Activated naive CD4-positive, alpha-beta T cell treated with anti-CD3 and anti-CD28 coated beads for 36 hours (primary cell): ENCODE data around the gene TRMT61A. TPM values are rescaled to one million over a fixed set of nuclear protein-coding genes. Genes with fewer than 3 reads are reported as not detected.

Experiments
- CTCF ChIA-PET: fragments of 350-600 bp; sonication (Branson Sonifier 250); formaldehyde crosslinking; loops from one replicate; lab custom pipeline; 2021; ENCODE audit warnings: antibody characterized with exemption; lab: Charles Lee
- DNase-seq: peaks from one replicate; pipeline ENCODE4 v3.0.0-alpha.2; 2020
- H3K27ac Mint-ChIP-seq: one replicate; pipeline ENCODE4 v1.8.0; 2021; ENCODE audit warnings: mild to moderate bottlenecking, mixed read lengths
- H3K27me3 Mint-ChIP-seq: one replicate; pipeline ENCODE4 v1.8.0; 2021; ENCODE audit warnings: low read depth, mixed read lengths
- H3K36me3 Mint-ChIP-seq: one replicate; pipeline ENCODE4 v1.8.0; 2021; ENCODE audit warnings: low read depth, mixed read lengths
- H3K4me1 Mint-ChIP-seq: one replicate; pipeline ENCODE4 v1.8.0; 2021; ENCODE audit warnings: low read depth, mixed read lengths
- H3K4me3 Mint-ChIP-seq: one replicate; pipeline ENCODE4 v1.8.0; 2021; ENCODE audit warnings: mild to moderate bottlenecking, moderate library complexity, mixed read lengths
- H3K9me3 Mint-ChIP-seq: one replicate; pipeline ENCODE4 v1.8.0; 2021; ENCODE audit warnings: mixed read lengths
- intact Hi-C: fragments of 100-400 bp; cut with micrococcal nuclease; formaldehyde crosslinking; loops from one replicate; pipeline ENCODE4 v1.15.1; 2023
- total RNA-seq, 2 experiments: library from RNA; stranded (reverse); gene quantifications; one replicate each; pipeline ENCODE4 v1.2.3, GENCODE V29; 2021

TRMT61A gene
- total RNA-seq, 2 experiments from 2014 or later = 6.6 to 6.7 TPM

DNA sequence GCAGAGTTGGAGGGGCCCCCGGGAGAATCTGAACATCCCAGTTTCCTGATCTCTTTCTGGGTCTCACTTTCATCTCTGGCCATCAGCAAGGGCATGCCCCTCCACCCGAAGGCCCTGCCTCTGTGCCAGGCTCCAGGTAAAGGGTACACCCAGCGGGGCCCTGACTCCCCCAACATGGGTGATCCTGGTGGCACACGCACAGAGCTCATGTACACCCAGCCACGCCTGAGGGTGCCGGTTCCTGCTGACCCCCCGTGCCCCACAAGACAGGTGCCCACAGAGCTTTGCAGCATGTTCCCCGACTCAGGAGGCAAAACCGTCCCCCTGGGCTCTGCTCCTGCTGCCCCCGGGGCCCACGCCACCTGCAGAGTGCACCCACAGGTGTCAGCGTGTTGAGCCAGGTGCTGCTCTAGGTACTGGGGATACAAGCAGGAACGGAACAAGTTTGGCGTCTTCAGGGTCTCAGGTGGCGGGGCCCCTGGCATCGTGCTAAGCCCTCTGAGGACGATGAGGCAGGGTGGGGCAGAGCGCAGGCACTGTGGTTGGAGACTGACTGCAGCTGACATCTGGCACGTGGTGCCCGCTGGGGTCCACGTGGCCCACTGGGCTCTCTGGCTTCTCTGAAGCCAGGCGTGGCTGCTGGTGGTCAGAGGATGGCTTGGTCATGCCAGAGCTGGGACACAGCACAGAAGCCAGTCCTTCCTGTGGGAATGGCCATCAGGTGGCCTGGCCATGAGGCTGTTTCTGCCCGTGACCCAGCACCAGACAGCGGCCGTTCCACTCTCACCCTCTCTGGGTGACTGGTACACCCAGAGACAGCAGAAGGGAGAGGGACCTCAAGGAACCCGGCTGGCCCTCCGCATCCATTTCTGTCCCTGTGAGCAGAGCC lies 19.7 kb downstream of the TRMT61A start:
- Mint-ChIP-seq H3K27me3 (no peaks in the 10 kb centered on the region), H3K4me1 (no peaks in the 10 kb centered on the region), H3K36me3 (no peaks in the 10 kb centered on the region), H3K9me3 (no peaks in the 10 kb centered on the region), H3K27ac (no peak overlapping the region), H3K4me3 (no peak overlapping the region)
- CTCF ChIA-PET = interaction anchor here (1.7 kb wide), 1 partner anchor 30 kb away, joined by 7 read pairs; no protein-coding TSS in a partner anchor
- DNase-seq = no peak
- intact Hi-C loops = loop anchor here (5.0 kb wide), 2 partner anchors 46 to 471 kb away; no protein-coding TSS in a partner anchor

DNA sequence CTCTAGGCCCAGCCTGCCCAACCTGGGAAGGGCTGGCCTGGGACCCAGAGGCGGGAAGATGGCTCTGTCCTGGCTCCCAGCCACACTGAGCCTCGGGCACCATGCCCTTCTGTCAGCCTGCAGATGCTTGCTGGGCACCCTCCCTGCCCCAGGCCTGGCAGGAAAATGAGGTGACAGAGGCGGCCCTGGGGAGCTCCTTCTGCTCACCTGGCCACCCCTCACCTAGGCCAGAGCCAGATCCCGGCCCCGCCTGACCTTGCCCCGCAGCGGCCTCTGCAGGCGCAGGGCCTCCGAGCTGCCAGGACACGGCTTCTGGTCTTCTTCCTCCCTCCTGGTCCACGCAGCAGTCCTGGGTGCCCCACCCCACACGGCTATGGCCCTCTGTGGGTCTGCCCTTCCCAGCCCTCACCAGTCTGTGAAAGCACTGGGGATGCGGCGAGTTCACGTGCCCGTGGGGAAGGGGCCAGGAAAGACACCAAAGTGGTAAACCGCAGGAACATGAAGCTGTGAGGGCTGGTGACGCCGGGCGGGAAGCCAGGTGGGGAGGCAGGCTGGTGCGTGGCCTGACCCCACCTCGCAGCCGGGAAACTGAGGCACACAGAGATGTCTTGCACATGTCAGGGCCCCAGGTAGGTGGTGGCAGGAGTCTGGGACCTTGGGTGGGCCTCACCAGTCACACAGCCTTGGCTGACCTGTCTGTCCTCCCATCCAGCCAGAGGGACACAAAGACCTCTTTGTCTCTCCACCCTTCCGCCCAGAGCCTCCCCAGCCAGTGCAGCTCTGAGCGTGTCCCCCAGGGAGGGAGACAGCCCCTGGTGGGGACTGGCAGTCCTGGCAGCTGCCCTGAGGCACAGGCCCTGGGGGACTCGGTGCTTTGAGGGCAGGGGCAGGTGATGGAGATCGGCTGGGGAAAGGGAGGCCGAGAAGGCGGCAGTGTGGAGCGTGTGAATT lies 20.6 kb downstream of the TRMT61A start:
- no peak for DNase-seq
- no peaks in the 10 kb centered on the region for H3K4me1 Mint-ChIP-seq
- H3K9me3 Mint-ChIP-seq = no peaks in the 10 kb centered on the region
- H3K36me3 Mint-ChIP-seq = no peaks in the 10 kb centered on the region
- H3K27me3 Mint-ChIP-seq = no peaks in the 10 kb centered on the region
- intact Hi-C loops = loop anchor here (5.0 kb wide), 2 partner anchors 47 to 472 kb away; no protein-coding TSS in a partner anchor
- no peak overlapping the region for H3K4me3 Mint-ChIP-seq
- no peak overlapping the region for H3K27ac Mint-ChIP-seq
- CTCF ChIA-PET = interaction anchor here (0.5 to 1.7 kb wide), 2 partner anchors 31 to 165 kb away, joined by 3 to 7 read pairs; no protein-coding TSS in a partner anchor

- H3K36me3 Mint-ChIP-seq = peaks cover 4% of the 10 kb centered on the region
- H3K27me3 Mint-ChIP-seq = no peaks in the 10 kb centered on the region
- CTCF ChIA-PET = interaction anchor here (1.1 kb wide), 1 partner anchor 32 kb away, joined by 3 read pairs; no protein-coding TSS in a partner anchor
- peaks cover 3% of the 10 kb centered on the region for H3K4me1 Mint-ChIP-seq
- intact Hi-C loops = no loop called here
- no peak for DNase-seq
- H3K27ac Mint-ChIP-seq = no peak overlapping the region
- H3K4me3 Mint-ChIP-seq = no peak overlapping the region
- no peaks in the 10 kb centered on the region for H3K9me3 Mint-ChIP-seq
Observed at GRCh38 chr14:103550451-103551337, 21.7 kb downstream of the TRMT61A start.

DNA sequence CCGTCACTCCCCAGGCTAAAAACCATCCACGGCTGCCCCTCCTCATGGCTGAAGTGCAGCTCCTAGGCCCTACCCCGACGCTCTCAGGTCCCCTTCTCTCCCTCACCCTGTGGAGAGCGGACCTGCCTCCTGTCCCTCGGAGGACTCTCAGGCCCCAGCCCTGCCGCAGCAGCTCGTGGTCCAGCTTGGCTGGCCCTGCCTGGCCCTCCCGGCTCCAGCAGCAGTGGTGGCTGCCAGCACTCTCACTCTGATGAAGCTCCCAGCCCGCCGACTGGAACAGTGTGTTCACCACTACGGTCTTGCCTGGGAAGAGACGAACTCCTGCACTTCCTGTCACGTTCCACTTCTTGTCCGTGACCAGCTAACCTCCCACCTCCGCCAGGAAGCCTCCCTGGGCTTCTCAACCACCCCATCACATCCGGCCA lies 22.4 kb downstream of the TRMT61A start:
- Mint-ChIP-seq H3K27me3 (no peaks in the 10 kb centered on the region), H3K9me3 (no peaks in the 10 kb centered on the region), H3K4me3 (no peak overlapping the region), H3K27ac (no peak overlapping the region), H3K4me1 (peaks cover 3% of the 10 kb centered on the region), H3K36me3 (peaks cover 4% of the 10 kb centered on the region)
- CTCF ChIA-PET = interaction anchor here (1.1 to 1.2 kb wide), 2 partner anchors 11 to 33 kb away, joined by 3 to 4 read pairs; partner anchors contain the start of genes BAG5 and COA8
- intact Hi-C loops = no loop called here
- no peak for DNase-seq

- CTCF ChIA-PET = interaction anchor here (1.2 to 1.4 kb wide), 2 partner anchors 10 to 33 kb away, joined by 4 read pairs; partner anchors contain the start of genes BAG5 and COA8
- Mint-ChIP-seq H3K9me3 (no peaks in the 10 kb centered on the region), H3K4me3 (no peak overlapping the region), H3K27ac (no peak overlapping the region), H3K4me1 (peaks cover 6% of the 10 kb centered on the region), H3K27me3 (no peaks in the 10 kb centered on the region), H3K36me3 (peaks cover 4% of the 10 kb centered on the region)
- no peak for DNase-seq
- intact Hi-C loops = no loop called here
Observed at GRCh38 chr14:103552011-103552845, 23.2 kb downstream of the TRMT61A start.

DNA sequence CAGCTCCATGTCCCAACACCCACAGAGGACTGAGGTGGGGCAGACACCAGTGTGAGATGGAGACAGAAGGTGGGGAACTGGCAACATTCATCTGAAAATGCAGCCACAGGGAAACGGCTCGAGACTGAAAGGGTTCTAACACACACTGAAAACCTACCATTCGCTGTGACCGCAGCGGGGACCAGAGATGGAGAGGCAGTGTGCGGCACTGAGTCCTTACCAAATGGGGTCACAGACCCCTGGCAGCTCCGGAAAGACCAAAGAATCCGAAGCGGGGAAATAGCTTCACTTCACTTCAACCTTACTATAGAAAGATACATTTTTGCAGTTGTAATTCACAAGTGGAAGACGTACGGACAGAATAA lies 23.8 kb downstream of the TRMT61A start:
- no peak overlapping the region for H3K27ac Mint-ChIP-seq
- H3K27me3 Mint-ChIP-seq = no peaks in the 10 kb centered on the region
- H3K36me3 Mint-ChIP-seq = peaks cover 4% of the 10 kb centered on the region
- CTCF ChIA-PET = interaction anchor here (1.4 kb wide), 1 partner anchor 34 kb away, joined by 4 read pairs; no protein-coding TSS in a partner anchor
- H3K4me1 Mint-ChIP-seq = peaks cover 11% of the 10 kb centered on the region
- intact Hi-C loops = no loop called here
- H3K9me3 Mint-ChIP-seq = no peaks in the 10 kb centered on the region
- no peak for DNase-seq
- H3K4me3 Mint-ChIP-seq = no peak overlapping the region

DNA sequence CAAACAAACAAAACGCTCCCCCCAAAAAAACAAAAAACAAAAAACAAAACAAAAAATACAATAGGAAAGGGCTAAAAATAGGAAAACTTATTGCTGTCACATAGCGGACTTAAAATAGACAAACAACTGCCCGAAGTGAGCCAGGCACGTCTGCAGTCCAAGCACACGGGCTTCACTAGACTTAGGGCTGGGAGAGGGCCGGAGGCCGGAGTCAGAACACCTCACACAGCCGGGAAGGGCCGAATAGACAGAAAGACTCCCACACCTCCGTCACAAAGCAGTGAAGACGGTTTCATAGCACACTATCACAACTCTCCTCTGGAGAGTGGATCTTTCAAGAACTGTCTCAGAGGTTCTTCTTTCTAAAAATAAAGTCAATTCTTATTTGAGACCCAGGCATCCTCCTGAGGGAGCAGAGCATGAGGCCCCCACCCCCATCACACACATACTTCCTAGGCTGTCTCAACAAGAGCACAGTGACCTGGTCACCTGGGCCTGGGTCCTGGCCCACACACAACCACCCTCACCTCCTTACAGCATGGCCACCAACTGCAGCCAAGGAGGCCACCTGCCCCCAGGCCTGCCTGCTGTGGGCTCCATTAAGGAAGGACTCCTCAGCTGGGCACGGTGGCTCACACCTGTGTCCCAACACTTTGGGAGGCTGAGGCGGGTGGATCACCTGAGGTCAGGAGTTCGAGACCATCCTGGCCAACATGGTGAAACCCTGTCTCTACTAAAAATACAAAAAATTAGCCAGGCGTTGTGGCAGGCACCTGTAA lies 26.8 kb downstream of the TRMT61A start:
- intact Hi-C loops = no loop called here
- CTCF ChIA-PET = interaction anchor here (1.1 kb wide), 1 partner anchor 12 kb away, joined by 3 read pairs; no protein-coding TSS in a partner anchor
- Mint-ChIP-seq H3K9me3 (no peaks in the 10 kb centered on the region), H3K27ac (no peak overlapping the region), H3K36me3 (peaks cover 21% of the 10 kb centered on the region), H3K4me1 (peaks cover 39% of the 10 kb centered on the region), H3K27me3 (no peaks in the 10 kb centered on the region), H3K4me3 (no peak overlapping the region)
- DNase-seq = no peak

DNA sequence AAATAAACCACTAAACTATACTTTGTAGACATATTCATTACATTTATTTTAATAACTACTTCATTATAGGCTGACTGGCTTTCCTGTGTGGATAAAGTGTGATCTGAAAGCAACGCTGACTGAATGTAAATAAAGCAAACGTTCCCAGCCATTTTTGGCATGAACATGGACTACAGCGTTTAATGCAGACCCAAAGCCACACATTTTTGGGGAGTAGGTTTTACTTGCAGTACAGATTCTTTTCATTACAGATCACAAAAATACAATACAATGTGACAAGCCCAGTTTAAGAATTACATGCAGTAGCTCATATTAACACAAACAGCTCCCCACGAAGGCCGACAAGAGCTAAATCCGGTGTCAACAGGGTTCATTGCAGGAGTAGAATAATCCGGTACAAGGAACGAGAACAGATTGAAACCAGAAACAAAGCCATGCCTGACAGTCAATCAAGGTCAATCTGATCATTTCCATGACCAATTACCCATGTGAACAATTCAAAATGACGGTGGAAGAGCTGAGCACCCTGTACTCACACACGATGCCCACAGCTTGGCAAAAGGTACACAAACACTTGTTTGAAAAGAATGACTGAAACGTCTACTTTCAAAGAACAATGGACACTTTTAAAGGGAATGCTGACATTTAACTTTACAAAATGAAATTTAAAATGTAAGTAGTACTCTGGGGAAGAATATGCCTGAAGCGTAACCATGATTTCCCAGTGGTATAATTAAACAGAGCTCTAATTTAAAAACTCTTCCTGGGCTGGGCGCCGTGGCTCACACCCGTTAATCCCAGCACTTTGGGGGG lies 28.2 kb downstream of the TRMT61A start:
- no peaks in the 10 kb centered on the region for H3K9me3 Mint-ChIP-seq
- H3K27me3 Mint-ChIP-seq = no peaks in the 10 kb centered on the region
- intact Hi-C loops = no loop called here
- DNase-seq = no peak
- H3K27ac Mint-ChIP-seq = peak overlapping the region; percentile 53
- peaks cover 25% of the 10 kb centered on the region for H3K36me3 Mint-ChIP-seq
- H3K4me3 Mint-ChIP-seq = no peak overlapping the region
- peaks cover 51% of the 10 kb centered on the region for H3K4me1 Mint-ChIP-seq
- CTCF ChIA-PET = interaction anchor here (1.1 kb wide), 1 partner anchor 11 kb away, joined by 3 read pairs; no protein-coding TSS in a partner anchor

GRCh38 chr14:103558071-103558882 lies 29.3 kb downstream of the TRMT61A start:
- H3K9me3 Mint-ChIP-seq = no peaks in the 10 kb centered on the region
- H3K27me3 Mint-ChIP-seq = no peaks in the 10 kb centered on the region
- intact Hi-C loops = no loop called here
- peaks cover 25% of the 10 kb centered on the region for H3K36me3 Mint-ChIP-seq
- H3K27ac Mint-ChIP-seq = peak overlapping the region; percentile 53
- H3K4me1 Mint-ChIP-seq = peaks cover 51% of the 10 kb centered on the region
- CTCF ChIA-PET = interaction anchor here (0.6 to 1.8 kb wide), 4 partner anchors 11 to 58 kb away, joined by 3 to 5 read pairs (median 4); no protein-coding TSS in a partner anchor
- no peak for DNase-seq
- H3K4me3 Mint-ChIP-seq = no peak overlapping the region
